ENCODE measurements around the gene HES2. TPM values are rescaled to one million over a fixed set of nuclear protein-coding genes. Genes with fewer than 3 reads are reported as not detected.
"Not testable (repeated sequence)": the region's sequence is repeated elsewhere in the genome, so short reads cannot be mapped to it uniquely, and the experiment has no call there.

HES2 gene
- total RNA-seq, 1 experiment from 2014 or later: 1.8 TPM

DNA sequence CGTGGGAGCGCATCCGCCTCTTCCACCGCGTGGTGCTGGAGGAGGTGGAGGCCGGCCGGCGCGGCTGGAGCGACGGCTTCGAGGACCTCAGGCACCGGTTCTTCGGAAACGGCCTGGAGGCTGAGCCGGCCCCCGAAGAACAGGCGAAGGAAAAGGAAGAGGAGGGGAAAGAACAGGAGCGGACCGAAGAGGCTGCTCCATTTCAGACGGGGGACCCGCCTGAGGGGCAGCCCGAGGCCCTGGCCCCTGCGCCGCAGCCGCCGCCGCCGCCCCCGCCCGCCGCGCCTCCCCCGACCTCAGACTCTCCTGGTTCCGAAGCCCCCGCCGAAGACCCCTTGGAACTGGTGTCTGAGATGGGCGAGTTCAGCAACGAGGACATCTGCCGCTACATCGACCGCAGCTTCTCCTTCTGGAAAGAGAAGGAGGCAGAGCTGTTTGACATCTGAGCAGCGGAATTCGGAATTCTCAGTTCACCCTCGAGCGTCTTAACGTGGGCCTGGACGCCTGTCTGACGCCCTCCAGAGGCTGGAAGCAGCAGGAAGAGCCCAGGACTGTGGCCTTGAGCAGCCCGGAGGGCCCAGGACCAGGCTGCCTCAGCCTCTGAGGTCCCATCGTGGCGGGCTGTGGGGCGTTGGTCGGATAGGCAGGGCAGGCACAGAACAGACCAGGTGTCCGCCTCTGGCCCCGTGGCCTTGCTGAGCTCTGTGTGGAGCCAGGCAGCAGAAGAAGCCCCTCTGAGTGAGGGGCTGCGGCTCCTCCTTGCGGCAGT, 36.2 kb upstream of the HES2 start:
- in situ Hi-C loops (cut with HindIII; ENCODE audit: low pct_unique_long_range_greater_than_20kb, low sequenced_read_pairs); DNase-seq (ENCODE audit: low read depth): not testable (repeated sequence)

DNA sequence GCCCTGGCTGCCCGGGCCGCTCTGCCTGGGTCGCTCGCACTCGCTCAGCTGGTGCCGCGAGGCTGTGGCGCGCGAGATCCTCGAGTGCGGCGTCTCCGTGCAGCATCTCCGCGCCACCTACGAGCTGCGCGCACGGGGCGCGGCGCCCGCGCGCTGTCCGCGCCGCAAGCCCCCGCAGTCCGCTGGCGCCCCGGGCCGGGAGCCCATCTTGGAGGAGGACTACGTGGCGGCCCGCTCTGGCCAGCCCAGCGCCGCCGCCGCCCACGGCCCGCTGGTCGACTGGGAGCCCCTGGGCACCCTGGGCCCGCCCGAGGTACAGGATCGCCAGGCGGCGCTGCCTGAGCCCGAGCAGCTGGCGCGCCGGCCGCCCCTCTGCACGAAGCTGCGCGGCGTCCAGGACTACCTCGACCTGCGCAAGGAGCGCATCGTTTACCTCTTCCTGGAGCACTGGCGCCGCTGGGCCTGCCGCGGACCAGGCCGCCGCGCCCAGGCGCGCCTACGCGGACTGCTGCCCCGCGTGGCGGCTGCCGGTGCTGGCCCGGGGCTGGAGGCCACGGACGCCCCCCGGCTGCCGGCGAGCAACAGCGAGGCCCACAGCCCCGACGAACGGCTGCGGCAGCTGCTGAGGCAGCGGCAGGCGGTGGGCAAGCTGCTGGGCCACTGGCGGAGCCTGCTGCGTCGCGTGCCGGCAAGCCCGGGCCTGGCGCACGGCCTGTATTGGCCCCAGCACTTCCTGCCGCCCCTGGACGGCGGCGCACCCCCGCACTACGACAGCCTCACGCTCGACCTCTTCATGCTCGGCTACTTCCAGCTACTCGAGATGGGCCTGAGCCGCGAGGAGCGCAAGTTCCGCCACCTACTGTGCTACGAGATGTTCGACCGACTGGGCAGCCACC, 35.4 kb upstream of the HES2 start:
- DNase-seq (ENCODE audit: low read depth): no peak
- in situ Hi-C loops (cut with HindIII; ENCODE audit: low pct_unique_long_range_greater_than_20kb, low sequenced_read_pairs): no loop called here

DNA sequence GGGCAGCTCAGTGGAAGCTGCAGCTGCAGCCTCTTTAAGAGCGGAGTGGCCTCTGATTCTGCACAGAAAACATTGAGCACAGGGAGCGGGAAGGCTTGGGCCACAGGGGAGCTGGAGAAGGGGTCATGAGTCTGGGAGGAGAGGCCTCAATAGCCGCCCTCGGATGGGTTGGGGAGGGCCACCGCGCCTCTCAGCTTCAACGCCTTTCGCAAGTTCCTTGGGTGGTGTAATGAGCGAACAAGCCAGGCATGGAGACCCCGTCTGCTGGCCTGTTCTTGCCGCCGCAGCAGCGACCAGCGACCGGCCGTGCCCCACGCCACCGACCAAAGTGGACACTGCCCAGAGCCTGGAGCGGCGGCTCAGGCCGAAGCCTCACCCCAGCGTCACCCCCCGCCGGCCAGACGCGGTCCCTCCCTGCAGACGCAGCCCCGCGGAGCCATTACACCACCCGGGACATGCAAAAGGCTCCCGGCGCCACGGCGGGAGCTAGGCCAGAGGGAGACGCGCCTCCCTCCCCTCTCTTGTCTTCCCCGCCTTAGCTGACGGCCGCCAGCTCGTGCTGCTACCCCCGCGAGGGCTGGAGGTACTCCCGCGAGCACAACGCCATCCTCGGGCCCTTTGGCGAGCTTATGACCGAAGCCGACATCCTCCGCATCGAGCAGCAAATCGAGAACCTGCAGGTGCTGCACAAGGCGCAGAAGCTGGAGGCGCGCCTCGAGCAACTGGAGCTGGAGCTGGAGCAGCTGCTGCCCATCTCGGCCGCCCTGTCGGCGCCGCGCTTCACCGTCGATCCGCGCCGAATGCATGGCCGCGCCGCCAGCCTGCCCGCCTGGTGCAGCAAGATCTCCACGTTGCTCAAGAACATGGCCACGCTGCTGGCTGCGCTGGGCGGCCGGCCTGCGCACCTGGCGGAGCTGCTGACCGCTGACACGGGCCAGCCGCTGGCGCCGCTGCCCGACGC, 34.5 kb upstream of the HES2 start:
- DNase-seq (ENCODE audit: low read depth); in situ Hi-C loops (cut with HindIII; ENCODE audit: low pct_unique_long_range_greater_than_20kb, low sequenced_read_pairs): not testable (repeated sequence)

DNA sequence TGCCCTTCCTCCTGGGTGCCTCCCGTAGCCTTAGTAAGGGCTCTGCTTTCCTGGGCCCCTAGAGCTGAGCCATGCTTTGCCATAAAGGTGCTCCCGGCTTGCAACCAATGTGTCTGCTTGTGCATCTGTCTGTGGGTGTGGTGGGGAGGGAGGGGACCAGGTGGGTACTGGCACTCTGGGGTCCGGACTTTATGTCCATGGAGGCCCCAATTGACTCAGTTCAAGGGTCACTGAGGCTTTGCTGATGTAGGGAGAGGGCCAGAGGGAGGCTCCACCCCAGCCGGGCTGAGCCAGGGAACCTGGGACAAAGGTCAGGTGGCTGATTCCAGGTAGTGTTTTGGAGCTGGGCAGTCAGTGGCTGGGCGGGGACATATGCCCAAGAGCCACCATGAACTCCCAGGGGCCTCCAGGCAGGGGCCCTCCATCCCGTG, 31.2 kb upstream of the HES2 start:
- in situ Hi-C loops (cut with HindIII; ENCODE audit: low pct_unique_long_range_greater_than_20kb, low sequenced_read_pairs): no loop called here
- DNase-seq (ENCODE audit: low read depth): no peak

DNA sequence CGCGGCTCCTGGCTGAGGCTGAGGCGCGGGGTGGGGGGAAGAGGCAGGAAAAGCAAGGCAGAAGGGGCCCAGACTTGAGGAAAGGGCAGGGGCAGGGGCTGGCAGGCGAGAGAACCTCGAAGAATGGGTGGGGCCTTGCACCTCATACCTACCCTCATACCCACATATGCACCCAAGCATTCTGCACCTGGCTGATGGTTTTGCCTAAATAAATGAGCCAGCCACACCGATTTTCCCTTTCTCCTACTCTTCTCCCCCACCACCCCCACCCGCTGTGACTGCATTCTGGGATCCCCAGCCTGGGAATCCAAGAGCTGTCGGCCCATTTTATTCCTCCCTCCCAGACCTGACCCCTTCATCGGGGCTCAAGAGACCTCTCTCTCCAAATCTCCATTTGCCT, 30.8 kb upstream of the HES2 start:
- in situ Hi-C loops (cut with HindIII; ENCODE audit: low pct_unique_long_range_greater_than_20kb, low sequenced_read_pairs); DNase-seq (ENCODE audit: low read depth): not testable (repeated sequence)

DNA sequence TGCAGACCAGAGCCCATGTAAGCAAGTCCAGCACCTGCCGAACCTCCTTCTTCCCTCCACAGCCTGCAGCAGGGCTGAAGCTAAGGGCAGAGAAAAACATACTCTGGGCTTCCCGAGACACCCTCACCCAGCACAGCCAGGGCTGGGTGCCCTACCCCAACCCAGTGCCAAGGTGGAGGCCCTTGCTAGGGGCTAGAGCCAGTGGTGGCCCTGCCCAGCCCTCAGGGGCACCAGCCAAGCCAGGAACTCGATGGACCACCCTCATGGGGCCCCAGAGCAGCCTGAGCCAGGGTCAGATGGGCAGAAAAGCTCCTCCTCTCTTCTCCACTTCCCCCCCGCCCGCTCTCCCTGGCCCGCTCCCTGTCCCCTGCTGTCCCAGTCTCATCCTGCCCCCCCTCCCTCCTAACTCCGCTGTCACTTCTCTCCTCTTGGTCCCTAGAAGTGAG, 30.3 kb upstream of the HES2 start:
- DNase-seq (ENCODE audit: low read depth): no peak
- in situ Hi-C loops (cut with HindIII; ENCODE audit: low pct_unique_long_range_greater_than_20kb, low sequenced_read_pairs): no loop called here

DNA sequence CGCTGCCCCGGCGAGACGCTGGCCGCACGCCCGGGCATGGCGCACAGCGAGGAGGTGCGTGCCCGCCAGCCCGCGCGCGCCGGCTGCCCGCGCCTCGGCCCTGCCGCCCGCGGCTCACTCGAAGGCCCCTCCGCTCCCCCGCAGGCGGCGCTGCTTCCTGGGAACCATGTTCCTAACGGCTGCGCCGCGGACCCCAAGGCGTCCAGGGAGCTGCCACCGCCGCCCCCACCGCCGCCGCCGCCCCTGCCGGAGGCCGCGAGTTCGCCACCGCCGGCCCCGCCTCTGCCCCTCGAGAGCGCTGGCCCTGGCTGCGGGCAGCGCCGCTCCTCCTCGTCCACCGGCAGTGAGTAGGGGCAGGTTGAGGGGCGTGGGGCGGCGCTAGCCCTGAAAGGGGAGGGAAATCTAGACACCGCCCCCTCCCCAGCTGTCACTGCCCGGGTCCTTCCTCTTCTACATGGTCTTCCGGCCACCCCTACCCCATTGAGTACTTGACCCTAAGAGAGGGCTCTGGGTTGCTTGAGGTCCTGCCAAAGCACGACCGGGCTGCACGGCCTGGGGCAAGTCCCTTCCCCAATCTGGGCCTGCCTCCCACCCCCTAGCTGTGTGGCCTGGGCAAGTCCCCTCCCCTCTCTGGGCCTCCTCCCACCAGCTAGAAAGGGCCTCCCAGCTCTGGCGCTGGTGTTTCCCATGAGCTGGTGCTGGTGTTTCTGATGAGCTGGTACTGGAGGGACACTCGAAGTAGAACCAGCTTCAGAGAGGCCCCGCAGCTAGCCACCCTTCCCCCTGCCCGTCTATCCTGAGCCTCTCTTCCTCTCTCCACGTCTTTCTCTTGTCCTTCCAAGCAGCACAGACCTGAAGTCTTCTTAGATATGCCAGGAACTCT, 29.3 kb upstream of the HES2 start:
- no peak for DNase-seq (ENCODE audit: low read depth)

DNA sequence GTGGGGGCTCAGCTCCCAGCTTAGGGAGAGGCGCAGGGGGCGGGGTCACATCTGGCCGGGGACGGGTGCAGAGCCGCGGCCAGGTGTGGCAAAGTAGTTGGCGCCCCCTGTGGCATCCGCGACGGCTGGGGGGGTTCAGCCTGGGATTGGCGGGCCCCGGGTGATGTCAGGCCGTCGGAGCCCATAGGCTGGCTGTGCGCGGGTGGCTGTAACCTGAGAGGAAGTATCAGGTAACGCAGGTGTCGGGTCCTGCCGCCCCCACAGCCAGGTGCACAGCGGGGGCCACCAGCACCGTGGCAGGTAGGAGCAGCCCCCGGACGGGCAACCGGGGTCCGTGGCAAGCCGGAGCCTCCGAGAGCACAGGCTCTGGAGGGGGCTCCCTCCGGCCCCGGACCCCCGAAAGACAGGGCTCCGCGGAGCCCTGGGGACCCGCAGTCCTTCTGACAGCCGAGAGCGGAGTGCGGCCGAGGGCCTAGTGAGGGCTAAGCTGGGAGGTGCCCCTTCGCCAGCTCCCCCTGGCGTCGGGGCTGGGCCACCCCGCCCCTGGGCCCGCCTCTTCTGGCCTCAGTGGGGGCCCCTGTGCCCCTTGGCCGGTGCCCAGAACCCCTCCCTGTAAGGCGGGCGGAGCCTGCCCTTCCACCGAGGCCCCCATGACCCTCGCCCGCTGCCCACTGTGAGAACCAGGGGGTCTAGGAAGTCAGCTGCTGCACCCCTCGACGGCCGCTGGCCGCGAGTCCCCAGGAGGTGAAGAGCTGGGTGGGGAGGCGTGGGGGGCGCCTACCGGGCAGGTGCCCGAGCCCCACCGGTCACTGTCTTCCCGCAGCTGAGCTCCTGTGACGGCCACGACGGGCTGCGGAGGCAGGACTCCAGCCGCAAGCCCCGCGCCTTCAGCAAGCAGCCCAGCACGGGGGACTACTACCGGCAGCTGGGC, 28.4 kb upstream of the HES2 start:
- DNase-seq (ENCODE audit: low read depth): no peak
- in situ Hi-C loops (cut with HindIII; ENCODE audit: low pct_unique_long_range_greater_than_20kb, low sequenced_read_pairs): no loop called here

More for the DNA sequence above, 29.3 kb upstream of the HES2 start:
- in situ Hi-C loops (cut with HindIII; ENCODE audit: low pct_unique_long_range_greater_than_20kb, low sequenced_read_pairs): no loop called here

DNA sequence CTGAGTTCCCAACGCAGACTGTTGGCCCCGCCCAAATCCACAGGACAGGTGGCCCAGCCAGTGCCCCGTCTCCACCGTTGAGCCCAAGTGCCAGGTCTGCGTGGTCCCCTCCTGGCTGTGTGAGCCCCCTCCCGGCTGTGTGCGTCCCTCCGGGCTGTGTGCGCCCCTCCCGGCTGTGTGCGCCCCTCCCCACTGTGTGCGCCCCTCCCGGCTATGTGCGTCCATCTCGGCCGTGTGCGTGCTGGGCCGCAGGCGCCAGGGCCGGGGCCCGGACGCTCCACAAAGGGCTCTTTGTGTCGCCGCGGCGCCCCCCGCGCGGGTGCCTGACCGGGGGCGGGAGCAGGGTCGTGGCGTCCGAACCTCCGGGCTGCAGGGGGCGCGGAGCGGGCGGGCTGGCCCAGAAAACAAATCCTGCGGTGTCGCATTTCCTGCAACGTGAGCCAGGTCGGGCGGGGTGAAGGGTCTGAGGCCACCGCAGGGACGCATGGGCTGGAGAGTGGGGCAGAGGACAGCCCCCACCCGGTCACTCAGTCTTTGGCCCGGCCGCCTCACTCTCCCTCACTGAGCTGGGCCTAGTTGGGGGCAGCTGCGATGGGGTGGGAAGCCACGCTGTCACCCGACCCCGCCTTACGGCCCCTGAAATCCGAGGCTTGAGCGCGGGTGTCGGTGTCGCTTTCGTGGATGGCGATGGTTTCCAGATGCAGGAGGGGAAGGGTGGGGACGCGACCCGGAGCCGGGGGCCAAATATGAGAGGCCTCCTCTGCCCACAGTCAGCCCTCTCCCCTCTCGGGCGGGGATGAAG, 27.5 kb upstream of the HES2 start:
- in situ Hi-C loops (cut with HindIII; ENCODE audit: low pct_unique_long_range_greater_than_20kb, low sequenced_read_pairs): no loop called here
- no peak for DNase-seq (ENCODE audit: low read depth)

DNA sequence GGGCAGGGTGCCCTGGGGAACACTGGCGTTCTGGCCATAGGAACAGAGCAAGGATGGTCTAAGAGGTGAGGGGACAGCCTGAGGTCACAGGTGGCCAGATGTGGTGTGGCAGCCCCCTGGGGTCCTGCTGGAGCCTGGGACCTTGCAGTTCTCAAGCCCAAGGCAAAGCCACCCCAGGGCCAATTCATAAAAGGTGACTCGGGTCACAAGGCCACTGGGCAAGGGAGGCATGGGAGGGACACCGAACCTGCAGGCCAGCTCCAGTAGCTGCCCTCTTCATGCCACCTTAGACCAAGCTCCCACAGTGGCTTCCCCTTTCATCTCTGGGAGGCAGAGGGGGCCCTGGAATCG, 26.9 kb upstream of the HES2 start:
- in situ Hi-C loops (cut with HindIII; ENCODE audit: low pct_unique_long_range_greater_than_20kb, low sequenced_read_pairs): no loop called here
- DNase-seq (ENCODE audit: low read depth): no peak

DNA sequence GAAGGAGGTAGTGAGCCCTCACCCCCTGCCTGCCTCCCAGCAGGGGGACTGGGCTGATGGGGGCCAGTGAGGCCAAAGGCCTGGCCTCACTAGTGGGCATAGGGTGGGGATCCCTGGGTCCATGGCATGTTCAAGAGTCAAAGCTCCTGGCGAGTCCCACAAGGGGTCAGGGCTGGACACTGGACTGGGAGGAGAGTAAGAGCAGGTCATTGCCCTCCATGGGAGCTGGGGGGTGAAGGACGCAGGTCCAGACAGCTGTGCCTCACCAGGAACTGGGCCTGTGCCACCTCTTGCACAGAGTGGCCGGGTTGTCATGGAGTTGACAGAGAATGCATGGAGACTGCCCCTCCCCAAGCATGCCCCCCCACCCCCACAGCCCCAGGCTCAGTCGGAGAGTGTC, 26.2 kb upstream of the HES2 start:
- DNase-seq (ENCODE audit: low read depth); in situ Hi-C loops (cut with HindIII; ENCODE audit: low pct_unique_long_range_greater_than_20kb, low sequenced_read_pairs): not testable (repeated sequence)

DNA sequence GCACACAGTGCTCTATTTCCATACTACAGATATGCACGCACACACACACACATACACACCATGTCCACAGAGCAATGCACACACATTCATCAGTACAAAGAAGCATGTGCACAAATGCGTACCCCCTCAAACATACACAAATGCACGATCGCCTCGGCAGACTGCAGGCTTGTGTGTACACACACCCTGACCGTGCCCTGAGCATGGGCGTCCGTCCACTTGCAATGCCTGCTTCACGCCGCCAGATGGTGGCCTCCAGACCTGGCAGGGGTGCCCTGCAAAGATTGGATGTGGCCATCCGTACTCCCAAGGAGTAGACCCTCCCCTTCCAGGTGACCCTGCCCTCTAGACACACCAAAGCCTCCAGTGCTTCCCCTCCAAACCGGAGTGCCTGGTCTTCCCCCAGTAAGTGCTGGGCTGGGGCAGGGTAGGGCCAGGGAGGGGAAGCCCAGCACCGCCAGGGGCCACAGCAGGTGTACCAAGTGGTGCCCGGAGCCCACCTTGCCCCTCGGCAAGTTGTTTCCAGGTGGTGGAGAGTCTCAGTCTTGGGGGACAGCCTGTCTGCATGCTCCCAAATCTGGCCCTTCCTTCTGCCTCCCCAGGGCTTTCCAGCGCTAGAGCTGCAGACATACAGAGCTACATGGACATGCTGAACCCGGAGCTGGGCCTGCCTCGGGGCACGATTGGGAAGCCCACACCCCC, 25.5 kb upstream of the HES2 start:
- in situ Hi-C loops (cut with HindIII; ENCODE audit: low pct_unique_long_range_greater_than_20kb, low sequenced_read_pairs): no loop called here
- no peak for DNase-seq (ENCODE audit: low read depth)

DNA sequence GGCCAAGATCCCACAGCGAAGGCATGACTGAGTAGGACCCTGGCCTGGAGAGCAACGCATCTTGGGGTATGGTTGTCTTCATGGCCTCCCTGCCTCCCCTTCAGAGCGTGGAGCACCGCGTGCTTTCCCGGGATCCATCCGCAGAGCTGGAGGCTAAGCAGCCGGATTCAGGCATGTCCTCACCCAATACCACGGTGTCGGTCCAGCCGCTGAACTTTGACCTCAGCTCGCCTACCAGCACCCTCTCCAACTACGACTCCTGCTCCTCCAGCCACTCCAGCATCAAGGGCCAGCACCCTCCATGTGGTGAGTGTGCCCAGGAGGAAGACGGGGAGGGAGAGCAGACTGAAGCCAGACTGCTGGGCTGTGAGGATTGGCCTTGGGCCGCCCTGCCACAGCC, 24.7 kb upstream of the HES2 start:
- DNase-seq (ENCODE audit: low read depth): no peak
- in situ Hi-C loops (cut with HindIII; ENCODE audit: low pct_unique_long_range_greater_than_20kb, low sequenced_read_pairs): no loop called here

DNA sequence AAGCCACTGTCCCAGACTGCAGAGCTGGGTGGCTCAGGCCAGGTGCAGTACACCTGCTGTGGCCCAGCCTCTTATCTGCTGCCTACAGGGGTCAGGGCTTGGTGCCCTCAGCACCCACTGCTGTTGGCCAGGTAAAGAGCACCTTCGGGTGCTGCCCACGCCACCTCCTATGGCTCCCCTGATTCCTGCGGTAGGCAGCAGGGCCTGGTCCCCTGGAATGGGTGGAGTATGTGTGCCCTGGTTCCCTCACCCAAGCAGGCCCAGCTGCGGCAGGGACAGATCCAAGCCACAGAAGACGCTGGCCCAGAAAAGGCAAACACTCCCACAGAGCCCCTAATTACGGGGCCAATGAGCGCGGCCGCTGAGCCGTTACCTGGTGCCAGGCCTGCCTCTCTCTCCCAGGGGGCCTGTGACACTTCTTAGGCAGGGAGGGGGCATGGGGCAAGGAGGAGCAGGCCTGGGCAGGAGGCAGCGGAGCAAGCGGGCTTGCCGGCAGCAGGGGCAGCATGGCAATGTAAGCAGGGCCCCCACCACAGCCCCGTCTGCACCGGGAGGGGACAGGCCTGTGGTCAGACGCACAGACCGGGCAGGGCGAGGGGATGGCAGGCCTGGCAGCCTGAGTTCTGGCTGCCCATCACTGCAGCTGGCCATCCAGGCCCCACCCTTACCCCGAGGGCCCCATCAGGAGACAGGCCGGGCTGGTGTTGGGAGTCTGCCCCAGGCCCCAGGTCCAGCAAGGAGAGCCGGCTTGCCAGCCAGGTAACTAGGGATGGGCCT, 23.8 kb upstream of the HES2 start:
- in situ Hi-C loops (cut with HindIII; ENCODE audit: low pct_unique_long_range_greater_than_20kb, low sequenced_read_pairs): no loop called here
- DNase-seq (ENCODE audit: low read depth): no peak

DNA sequence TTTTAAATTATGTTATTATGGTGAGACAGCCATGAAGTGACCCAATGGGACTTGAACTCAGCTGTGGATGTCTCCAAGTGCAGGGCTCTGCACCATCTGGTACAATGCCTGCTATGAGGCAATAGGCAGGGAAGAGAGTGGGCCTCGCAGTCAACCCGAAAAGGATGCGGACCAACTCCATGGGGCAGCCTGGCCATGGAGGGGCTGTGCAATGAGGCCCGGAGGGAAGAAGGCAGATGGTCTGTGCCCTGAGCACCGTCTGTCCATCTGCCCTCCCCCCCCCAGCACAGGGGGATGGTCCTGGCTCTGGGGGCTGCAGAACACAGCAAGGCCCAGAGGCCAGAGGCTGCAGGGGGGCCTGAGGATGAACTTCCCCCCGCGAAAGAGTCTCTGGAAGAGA, 21.9 kb upstream of the HES2 start:
- in situ Hi-C loops (cut with HindIII; ENCODE audit: low pct_unique_long_range_greater_than_20kb, low sequenced_read_pairs): no loop called here
- DNase-seq (ENCODE audit: low read depth): no peak

All from Caki2 (cell line).